ENCODE measurements around the gene ST6GAL1.
"Not testable (repeated sequence)": the region's sequence is repeated elsewhere in the genome, so short reads cannot be mapped to it uniquely, and the experiment has no call there.

The ST6GAL1 gene

DNA sequence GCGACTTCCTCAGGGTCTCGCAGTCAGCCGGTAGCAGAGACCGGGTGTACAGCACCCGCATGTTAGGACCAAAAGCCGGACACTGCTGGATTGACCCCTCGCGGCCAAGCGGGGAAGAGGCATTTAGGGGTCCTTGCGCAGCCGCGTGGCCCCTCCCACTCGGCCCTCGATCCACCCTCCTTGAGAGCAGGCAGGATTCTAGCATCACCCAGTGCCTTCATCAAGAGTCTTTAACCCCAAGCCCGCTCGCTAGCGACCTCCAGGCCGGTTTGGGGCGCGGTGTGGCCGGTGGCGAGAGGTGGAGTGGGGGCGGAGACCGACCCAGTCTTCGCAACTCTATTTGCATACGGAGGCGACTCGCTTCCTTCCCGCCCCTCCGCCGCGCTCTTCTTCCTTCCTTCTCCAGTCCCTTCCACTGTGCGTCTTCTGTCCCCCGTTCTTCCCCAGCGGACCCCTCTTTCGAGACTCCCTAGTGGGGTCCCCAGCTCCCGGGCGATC lies at the start of gene ST6GAL1:
ST6GAL1 (plus strand) TSS at position 384 of the 498 bp plus-strand sequence. CDS start 112,178 bp downstream, outside the sequence.
- DNase-seq (ENCODE audit: insufficient read length, low spot score) (peak; percentile 72), FAIRE-seq (no peak)

- FAIRE-seq (no peak), DNase-seq (ENCODE audit: insufficient read length, low spot score) (no peak)
These were observed 48.2 kb upstream of the ST6GAL1 start for GRCh38 chr3:186882150-186882524.

- FAIRE-seq (no peak), DNase-seq (ENCODE audit: insufficient read length, low spot score) (peak; percentile 69)
These were observed 47.2 kb upstream of the ST6GAL1 start for GRCh38 chr3:186882881-186883685.

DNA sequence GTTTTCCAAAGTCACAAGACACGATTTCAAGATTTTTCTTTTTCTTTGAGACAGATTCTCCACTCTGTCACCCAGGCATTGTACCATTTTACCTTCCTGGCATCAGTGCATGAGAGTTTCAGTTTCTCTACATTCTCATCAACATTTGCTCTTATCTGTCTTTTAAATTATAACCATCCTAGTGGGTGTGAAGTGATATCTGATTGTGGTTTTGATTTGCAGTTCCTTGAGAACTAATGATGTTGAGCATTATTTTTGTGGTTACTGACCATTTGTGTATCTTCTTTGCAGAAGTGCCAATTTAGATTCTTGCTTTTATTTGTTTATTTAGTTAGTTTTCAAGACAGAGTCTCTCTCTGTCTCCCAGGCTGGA lies 46.7 kb upstream of the ST6GAL1 start:
- FAIRE-seq (no peak), DNase-seq (ENCODE audit: insufficient read length, low spot score) (no peak)

- DNase-seq (ENCODE audit: insufficient read length, low spot score); FAIRE-seq: not testable (repeated sequence)
These were observed 45.5 kb upstream of the ST6GAL1 start for GRCh38 chr3:186884868-186885267.

DNA sequence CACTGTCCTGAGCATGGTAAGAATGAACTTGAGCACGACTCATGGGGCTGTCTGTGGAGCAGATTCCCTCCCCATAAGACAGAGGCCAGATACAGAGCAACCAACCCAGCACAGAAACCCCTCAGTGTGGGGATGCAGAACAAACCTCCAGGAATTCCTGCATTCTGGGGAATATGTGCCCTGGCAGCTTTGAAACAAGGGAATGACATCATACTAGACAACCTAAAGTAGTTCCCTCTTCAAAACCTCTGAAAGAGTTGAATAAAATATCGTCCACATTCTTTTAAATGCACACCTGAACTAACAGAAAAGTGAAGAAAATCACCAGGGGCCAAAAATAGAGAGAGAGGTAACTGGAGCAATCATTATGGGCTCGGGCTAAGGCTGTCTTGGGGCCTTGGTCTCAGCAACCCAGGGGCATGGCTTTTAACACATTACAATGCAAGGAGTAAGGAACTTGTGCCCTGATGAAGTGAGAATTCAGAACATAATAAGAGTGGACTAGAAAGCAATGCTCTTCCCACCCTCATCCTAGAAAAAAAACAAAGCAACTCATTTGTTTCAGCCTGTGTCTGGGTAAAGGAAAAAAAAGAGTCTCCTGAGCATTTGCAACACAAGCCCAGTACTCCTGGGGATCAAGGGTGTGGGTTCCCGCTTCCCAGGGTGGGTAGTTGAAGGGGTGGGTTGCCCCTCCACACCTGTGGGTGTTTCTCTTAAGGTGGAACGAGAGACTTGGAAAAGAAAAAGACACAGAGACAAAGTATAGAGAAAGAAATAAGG lies 43.9 kb upstream of the ST6GAL1 start:
- no peak for DNase-seq (ENCODE audit: insufficient read length, low spot score)
- FAIRE-seq = no peak

- not testable (repeated sequence) for DNase-seq (ENCODE audit: insufficient read length, low spot score); FAIRE-seq
These were observed 42.8 kb upstream of the ST6GAL1 start for GRCh38 chr3:186887507-186887938.

GRCh38 chr3:186888569-186888968 lies 41.8 kb upstream of the ST6GAL1 start:
- DNase-seq (ENCODE audit: insufficient read length, low spot score) = no peak
- no peak for FAIRE-seq

DNA sequence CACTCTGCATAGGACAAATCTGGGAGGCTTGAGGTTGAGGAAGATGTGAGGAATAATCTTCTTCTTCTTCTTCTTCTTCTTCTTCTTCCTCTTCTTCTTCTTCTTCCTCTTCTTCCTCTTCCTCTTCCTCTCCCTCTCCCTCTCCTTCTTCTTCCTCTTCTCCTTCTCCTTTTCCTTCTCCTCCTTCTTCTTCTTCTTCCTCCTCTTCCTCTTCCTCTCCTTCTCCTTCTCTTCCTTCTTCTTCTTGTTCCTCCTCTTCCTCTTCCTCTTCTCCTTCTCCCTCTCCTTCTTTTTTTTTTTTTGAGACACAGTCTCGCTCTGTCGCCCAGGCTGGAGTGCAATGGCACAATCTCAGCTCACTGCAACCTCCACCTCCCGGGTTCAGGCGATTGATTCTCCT lies 40.6 kb upstream of the ST6GAL1 start:
- FAIRE-seq; DNase-seq (ENCODE audit: insufficient read length, low spot score): not testable (repeated sequence)

- FAIRE-seq (no peak), DNase-seq (ENCODE audit: insufficient read length, low spot score) (no peak)
These were observed 39.4 kb upstream of the ST6GAL1 start for GRCh38 chr3:186890911-186891310.

- FAIRE-seq; DNase-seq (ENCODE audit: insufficient read length, low spot score): not testable (repeated sequence)
These were observed 37.3 kb upstream of the ST6GAL1 start for GRCh38 chr3:186893071-186893470.

DNA sequence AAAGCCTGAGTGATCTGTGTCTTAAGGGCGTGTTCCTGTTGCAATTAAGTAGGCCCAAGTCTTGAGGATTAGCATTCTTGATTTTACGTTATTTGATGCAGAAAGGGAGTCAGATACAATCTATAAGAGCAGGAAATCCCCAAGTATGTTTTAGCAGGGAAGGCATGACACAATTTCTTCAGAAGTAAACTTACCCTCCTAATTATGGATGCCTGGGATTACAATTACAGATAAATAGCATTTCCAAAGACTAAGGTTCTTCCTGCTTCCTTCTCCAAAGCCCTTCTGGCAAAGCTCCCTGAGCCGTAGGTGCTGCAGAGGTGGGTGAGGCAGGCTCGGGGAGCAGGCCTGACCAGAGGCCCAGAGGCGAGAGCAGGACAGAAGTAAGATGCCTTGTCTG lies 34.9 kb upstream of the ST6GAL1 start:
- no peak for DNase-seq (ENCODE audit: insufficient read length, low spot score)
- no peak for FAIRE-seq

DNA sequence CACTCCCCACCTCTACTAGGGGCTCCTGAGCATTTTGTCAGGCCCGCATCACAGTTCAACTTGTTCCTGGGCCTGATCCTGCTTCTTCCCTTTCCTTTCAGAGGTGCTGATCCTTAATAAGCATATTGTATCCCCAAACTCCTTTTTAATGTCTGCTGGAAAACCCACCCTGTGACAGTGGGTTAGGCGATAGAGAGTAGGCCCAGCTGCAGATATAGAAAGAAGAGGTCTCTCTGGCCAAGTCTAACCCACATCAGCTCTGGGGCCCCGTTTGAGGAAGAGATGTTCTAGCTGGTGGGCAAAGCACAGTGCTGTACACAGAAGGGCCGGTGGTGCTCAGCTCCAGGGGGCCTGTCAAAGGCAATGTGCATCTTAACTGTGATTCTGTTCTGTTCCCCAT lies 34.3 kb upstream of the ST6GAL1 start:
- DNase-seq (ENCODE audit: insufficient read length, low spot score) (no peak), FAIRE-seq (no peak)

DNA sequence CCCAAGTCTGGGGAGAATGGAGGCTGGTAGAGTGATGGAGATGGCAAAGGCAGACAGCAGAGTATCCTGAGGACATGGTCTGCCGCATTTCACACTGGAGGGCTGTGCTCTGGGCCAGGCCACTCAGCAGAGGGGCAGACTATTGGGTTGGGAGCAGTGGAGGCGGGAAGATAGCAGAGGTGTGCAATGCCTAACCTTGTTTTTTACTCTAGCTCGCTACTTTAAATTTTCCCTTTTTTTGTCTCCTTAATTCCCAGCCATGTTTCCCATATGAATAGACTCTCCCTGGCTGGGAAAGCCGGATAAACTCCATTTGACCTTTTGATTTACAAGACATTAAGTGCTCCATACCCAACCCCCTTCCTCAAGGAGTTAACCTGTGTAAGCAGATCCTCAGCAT lies 33.5 kb upstream of the ST6GAL1 start:
- FAIRE-seq (no peak), DNase-seq (ENCODE audit: insufficient read length, low spot score) (no peak)

- DNase-seq (ENCODE audit: insufficient read length, low spot score) (no peak), FAIRE-seq (no peak)
These were observed 29.1 kb upstream of the ST6GAL1 start for GRCh38 chr3:186901135-186901734.

DNA sequence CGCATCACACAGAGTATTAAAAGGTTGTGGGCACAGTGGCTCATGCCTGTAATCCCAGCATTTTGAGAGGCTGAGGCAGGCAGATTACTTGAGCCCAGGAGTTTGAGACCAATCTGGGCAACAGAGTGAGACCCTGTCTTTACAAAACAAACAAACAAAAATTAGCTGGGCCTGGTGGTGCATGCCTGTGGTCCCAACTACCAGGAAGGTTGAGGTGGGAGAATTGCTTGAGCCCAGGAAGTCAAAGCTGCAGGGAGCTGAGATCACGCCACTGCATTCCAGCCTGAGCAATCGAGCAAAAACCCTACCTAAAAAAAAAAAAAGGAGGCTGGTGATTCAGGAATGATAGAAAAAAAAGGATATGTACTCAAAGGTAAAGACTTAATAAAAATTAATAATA lies 28.2 kb upstream of the ST6GAL1 start:
- FAIRE-seq (no peak), DNase-seq (ENCODE audit: insufficient read length, low spot score) (no peak)

GRCh38 chr3:186902713-186903112 lies 27.6 kb upstream of the ST6GAL1 start:
- no peak for FAIRE-seq
- no peak for DNase-seq (ENCODE audit: insufficient read length, low spot score)

DNA sequence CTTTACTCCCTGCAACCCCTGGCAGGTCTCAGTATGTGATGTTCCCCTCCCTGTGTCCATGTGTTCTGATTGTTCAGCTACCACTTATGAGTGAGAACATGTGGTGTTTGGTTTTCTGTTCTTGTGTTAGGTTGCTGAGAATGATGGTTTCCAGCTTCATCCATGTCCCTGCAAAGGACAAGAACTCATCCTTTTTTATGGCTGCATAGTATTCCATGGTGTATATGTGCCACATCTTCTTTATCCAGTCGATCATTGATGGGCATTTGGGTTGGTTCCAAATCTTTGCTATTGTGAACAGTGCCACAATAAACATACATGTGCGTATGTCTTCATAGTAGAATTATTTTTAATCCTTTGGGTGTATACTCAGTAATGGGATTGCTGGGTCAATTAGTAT lies 26.6 kb upstream of the ST6GAL1 start:
- not testable (repeated sequence) for FAIRE-seq; DNase-seq (ENCODE audit: insufficient read length, low spot score)

DNA sequence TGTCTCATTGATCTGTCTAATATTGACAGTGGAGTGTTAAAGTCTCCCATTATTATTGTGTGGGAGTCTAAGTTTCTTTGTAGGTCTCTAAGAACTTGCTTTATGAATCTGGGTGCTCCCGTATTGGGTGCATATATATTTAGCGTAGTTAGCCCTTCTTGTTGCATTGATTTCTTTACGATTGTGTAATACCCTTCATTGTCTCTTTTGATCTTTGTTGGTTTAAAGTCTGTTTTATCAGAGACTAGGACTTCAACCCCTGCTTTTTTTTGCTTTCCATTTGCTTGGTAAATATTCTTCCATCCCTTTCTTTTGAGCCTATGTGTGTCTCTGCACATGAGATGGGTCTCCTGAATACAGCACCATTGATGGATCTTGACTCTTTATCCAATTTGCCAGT lies 23.3 kb upstream of the ST6GAL1 start:
- not testable (repeated sequence) for DNase-seq (ENCODE audit: insufficient read length, low spot score)

GRCh38 chr3:186909078-186909853 lies 21.1 kb upstream of the ST6GAL1 start:
- DNase-seq (ENCODE audit: insufficient read length, low spot score) (no peak), FAIRE-seq (no peak)

More for the DNA sequence above, 23.3 kb upstream of the ST6GAL1 start:
- not testable (repeated sequence) for FAIRE-seq

Data from HTR-8/SVneo (cell line).